Tibial nerve (tissue), 4 donors: ENCODE measurements around the gene ABCA9. TPM values are rescaled to one million over a fixed set of nuclear protein-coding genes. Genes with fewer than 3 reads are reported as not detected.

Source experiments
- DNase-seq, 2 donors: peaks; one replicate each; pipeline ENCODE4 v3.0.0-alpha.2; 2019; ENCODE audit warnings: low spot score in 2 of 2
- H3K27ac ChIP-seq, 4 donors: fragments of 200-600 bp; sonication (generic) in 3 of 4; one replicate each; pipeline ENCODE4 v1.5.1; 2017 to 2019; ENCODE audit warnings: mild to moderate bottlenecking in 1 of 4
- H3K27me3 ChIP-seq, 2 donors: fragments of 200-600 bp; sonication (generic) in 1 of 2; one replicate each; pipeline versions ENCODE4 v1.5.1 to v1.6.0; 2017 to 2019
- H3K36me3 ChIP-seq, 3 donors: fragments of 200-600 bp; sonication (generic); one replicate each; pipeline ENCODE4 v1.5.1; 2018 to 2019
- H3K4me1 ChIP-seq, 4 donors: fragments of 200-600 bp; sonication (generic) in 3 of 4; one replicate each; pipeline ENCODE4 v1.5.1; 2017 to 2019
- H3K4me3 ChIP-seq, 4 donors: fragments of 200-600 bp; sonication (generic) in 3 of 4; one replicate each; pipeline ENCODE4 v1.5.1; 2017 to 2019; ENCODE audit warnings: mild to moderate bottlenecking in 1 of 4, moderate library complexity in 1 of 4
- H3K9me3 ChIP-seq, 4 donors: fragments of 200-600 bp; sonication (generic) in 3 of 4; one replicate each; pipeline ENCODE4 v1.5.1; 2017 to 2019
- CTCF ChIP-seq, 5 experiments: fragments of 200-600 bp in 3 of 5; fragments of 450-650 bp in 2 of 5; sonication (generic) in 3 of 5; IDR thresholded peaks; one replicate each; pipeline ENCODE4 v1.5.1; 2016 to 2019; ENCODE audit warnings: antibody characterized with exemption in 5 of 5, mild to moderate bottlenecking in 3 of 5, moderate library complexity in 2 of 5
- EP300 ChIP-seq, 2 donors: sonication (generic); formaldehyde crosslinking; IDR thresholded peaks; one replicate each; pipeline ENCODE4 v1.6.1; 2017; ENCODE audit warnings: antibody characterized with exemption in 2 of 2, mild to moderate bottlenecking in 1 of 2
- POLR2A ChIP-seq, 2 donors: fragments of 450-650 bp; IDR thresholded peaks; one replicate each; pipeline ENCODE4 v1.6.1; 2017; ENCODE audit warnings: antibody characterized with exemption in 2 of 2, mild to moderate bottlenecking in 2 of 2, moderate library complexity in 2 of 2
- WGBS, 2 donors: methylation state at CpG; one replicate each; pipeline ENCODE4 v1.1.5; 2018; 5-methylcytosine and 5-hydroxymethylcytosine counted together
- total RNA-seq, 4 donors: library from RNA; depleted of rRNA; stranded (reverse); fragments of >200 nt; gene quantifications; one replicate each; pipeline ENCODE4 v1.1.0, GENCODE V29; 2016

Gene ABCA9
- total RNA-seq, 4 donors from 2014 or later: 108 to 170 (median 124) TPM

DNA sequence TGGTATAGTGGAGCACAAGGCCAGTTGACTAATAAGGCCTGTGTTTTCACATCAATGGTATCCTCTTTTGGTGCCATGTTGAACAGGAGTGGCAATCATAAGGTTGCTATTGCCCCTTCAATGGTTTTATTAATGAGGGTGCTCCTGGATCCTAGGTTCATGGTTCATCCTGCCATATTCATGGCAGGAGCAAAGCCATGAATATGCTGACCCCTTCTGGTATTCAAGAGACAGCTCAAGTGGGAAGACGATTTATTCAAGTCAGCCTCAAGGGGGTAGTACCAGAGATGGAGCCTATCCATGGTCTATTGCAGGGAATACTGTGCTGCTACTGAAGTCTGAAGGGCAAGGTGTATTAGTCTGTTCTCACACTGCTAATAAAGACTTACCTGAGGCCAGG is 2.6 kb downstream of the ABCA9 start:
- no peaks in the 10 kb centered on the region for H3K27me3 ChIP-seq
- TF ChIP-seq CTCF (IDR thresholded peaks at IDR 0.05): no peak
- TF ChIP-seq EP300 (IDR thresholded peaks at IDR 0.05): no peak
- TF ChIP-seq POLR2A (IDR thresholded peaks at IDR 0.05): no peak
- peak overlapping the region in 2 of 4 donors; percentile 80 to 84 for H3K27ac ChIP-seq
- H3K4me1 ChIP-seq: peaks cover 0 to 43% (median 11%) of the 10 kb centered on the region in 4 donors
- H3K36me3 ChIP-seq: peaks cover 0 to 30% (median 0%) of the 10 kb centered on the region in 3 donors
- H3K9me3 ChIP-seq: peaks cover 0 to 9% (median 1%) of the 10 kb centered on the region in 4 donors
- WGBS, 2 donors: 47 to 100% methylated on average over 1 of the region's 1 CpG
- H3K4me3 ChIP-seq: no peak overlapping the region
- DNase-seq: no peak

GRCh38 chr17:69057280-69057679 is 3.4 kb downstream of the ABCA9 start:
- H3K27me3 ChIP-seq: no peaks in the 10 kb centered on the region
- 87 to 95% methylated on average over 1 of the region's 1 CpG for WGBS, 2 donors
- no peak overlapping the region for H3K4me3 ChIP-seq
- H3K27ac ChIP-seq: peak overlapping the region in 2 of 4 donors; percentile 44 to 62
- H3K4me1 ChIP-seq: peaks cover 0 to 34% (median 10%) of the 10 kb centered on the region in 4 donors
- no peak for DNase-seq
- peaks cover 0 to 9% (median 1%) of the 10 kb centered on the region in 4 donors for H3K9me3 ChIP-seq
- no peak for TF ChIP-seq EP300 (IDR thresholded peaks at IDR 0.05)
- no peak for TF ChIP-seq POLR2A (IDR thresholded peaks at IDR 0.05)
- TF ChIP-seq CTCF (IDR thresholded peaks at IDR 0.05): no peak
- H3K36me3 ChIP-seq: peaks cover 0 to 30% (median 0%) of the 10 kb centered on the region in 3 donors

DNA sequence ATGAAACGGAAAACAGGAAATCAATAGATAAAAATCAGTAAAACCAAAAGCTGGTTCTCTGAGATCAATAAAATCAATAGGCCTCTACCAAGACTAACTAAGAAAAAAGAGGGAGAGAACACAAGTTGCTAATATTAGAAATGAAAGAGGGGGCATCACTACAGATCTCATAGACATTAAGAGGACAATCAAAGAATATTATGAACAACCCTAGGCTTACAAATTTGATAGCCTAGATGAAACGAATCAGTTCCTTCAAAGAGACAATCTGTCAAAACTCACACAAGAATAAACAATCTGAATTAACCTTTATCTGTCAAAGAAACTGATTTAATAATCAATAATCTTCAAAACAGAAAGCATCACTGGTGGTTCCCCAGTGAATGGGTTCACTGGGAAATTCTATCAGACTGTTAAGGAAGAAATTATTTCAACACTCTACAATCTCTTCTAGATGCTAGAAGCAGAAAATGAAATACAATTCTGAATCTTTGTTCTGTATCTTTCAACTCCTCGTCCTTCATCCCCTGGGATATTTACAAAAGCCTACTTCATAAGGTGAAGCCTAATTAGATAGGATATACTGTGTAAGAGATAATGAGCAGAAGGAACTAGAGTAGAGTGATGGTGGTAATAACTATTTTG is 4.4 kb downstream of the ABCA9 start:
- TF ChIP-seq EP300 (IDR thresholded peaks at IDR 0.05): no peak
- TF ChIP-seq CTCF (IDR thresholded peaks at IDR 0.05): no peak
- TF ChIP-seq POLR2A (IDR thresholded peaks at IDR 0.05): no peak
- Histone ChIP-seq H3K36me3 (peaks cover 0 to 30% (median 0%) of the 10 kb centered on the region in 3 donors), H3K27me3 (no peaks in the 10 kb centered on the region), H3K27ac (no peak overlapping the region), H3K4me1 (peaks cover 0 to 25% (median 4%) of the 10 kb centered on the region in 4 donors), H3K9me3 (peaks cover 0 to 9% (median 1%) of the 10 kb centered on the region in 4 donors), H3K4me3 (no peak overlapping the region)
- WGBS, 2 donors: 81 to 90% methylated on average over 3 of the region's 3 CpGs
- no peak for DNase-seq

GRCh38 chr17:69055334-69055733 is 5.4 kb downstream of the ABCA9 start:
- Histone ChIP-seq H3K4me1 (peaks cover 0 to 18% (median 1%) of the 10 kb centered on the region in 4 donors), H3K27me3 (no peaks in the 10 kb centered on the region), H3K27ac (no peak overlapping the region), H3K9me3 (peaks cover 0 to 9% (median 1%) of the 10 kb centered on the region in 4 donors), H3K36me3 (peaks cover 0 to 30% (median 0%) of the 10 kb centered on the region in 3 donors), H3K4me3 (no peak overlapping the region)
- DNase-seq: no peak
- 86 to 94% methylated on average over 2 of the region's 2 CpGs for WGBS, 2 donors
- no peak for TF ChIP-seq CTCF (IDR thresholded peaks at IDR 0.05)
- no peak for TF ChIP-seq EP300 (IDR thresholded peaks at IDR 0.05)
- no peak for TF ChIP-seq POLR2A (IDR thresholded peaks at IDR 0.05)

- H3K27me3 ChIP-seq: no peaks in the 10 kb centered on the region
- H3K27ac ChIP-seq: peak overlapping the region in 2 of 4 donors; percentile 56
- H3K4me1 ChIP-seq: peaks cover 0 to 26% (median 8%) of the 10 kb centered on the region in 4 donors
- H3K36me3 ChIP-seq: peaks cover 0 to 27% (median 0%) of the 10 kb centered on the region in 3 donors
- no peak overlapping the region for H3K4me3 ChIP-seq
- DNase-seq: no peak
- peak; percentile 27 to 76 for TF ChIP-seq EP300 (IDR thresholded peaks at IDR 0.05)
- no peak for TF ChIP-seq CTCF (IDR thresholded peaks at IDR 0.05)
- peaks cover 0 to 9% (median 0%) of the 10 kb centered on the region in 4 donors for H3K9me3 ChIP-seq
- WGBS, 2 donors: 50 to 55% methylated on average over 5 of the region's 5 CpGs
Measured at GRCh38 chr17:69050999-69051775, 9.5 kb downstream of the ABCA9 start.
